ENCODE data around the gene PTGR1.

PTGR1 gene

GRCh38 chr9:111631214-111631971 is 31.9 kb upstream of the PTGR1 start, which contains the start of gene DNAJC25:
Gene DNAJC25 (plus strand): TSS chr9:111631334. CDS start chr9:111631408, 74 bp downstream.
- H3K9me3 Mint-ChIP-seq: no peaks in the 10 kb centered on the region
- peak within 1 kb of the TSS; percentile 90 for H3K27ac Mint-ChIP-seq
- peaks cover 29% of the 10 kb centered on the region for H3K4me1 Mint-ChIP-seq
- peak within 1 kb of the TSS; percentile 94 for H3K4me3 Mint-ChIP-seq
- peaks cover 21% of the 10 kb centered on the region for H3K36me3 Mint-ChIP-seq (ENCODE audit: low read depth)
- no peak for TF ChIP-seq CTCF (IDR thresholded peaks at IDR 0.05)
- DNase-seq: peak; percentile 95
- no peaks in the 10 kb centered on the region for H3K27me3 Mint-ChIP-seq (ENCODE audit: low read depth, poor library complexity)

- TF ChIP-seq CTCF (IDR thresholded peaks at IDR 0.05): no peak
- DNase-seq: no peak
- Mint-ChIP-seq H3K4me3 (peak overlapping the region; percentile 94), H3K27ac (peak overlapping the region; percentile 90), H3K27me3 (ENCODE audit: low read depth, poor library complexity) (no peaks in the 10 kb centered on the region), H3K36me3 (ENCODE audit: low read depth) (peaks cover 21% of the 10 kb centered on the region), H3K9me3 (no peaks in the 10 kb centered on the region), H3K4me1 (peaks cover 29% of the 10 kb centered on the region)
These were observed 31.4 kb upstream of the PTGR1 start for GRCh38 chr9:111630964-111631213.

- Mint-ChIP-seq H3K4me3 (peak overlapping the region; percentile 94), H3K36me3 (ENCODE audit: low read depth) (peaks cover 21% of the 10 kb centered on the region), H3K9me3 (no peaks in the 10 kb centered on the region), H3K4me1 (peaks cover 29% of the 10 kb centered on the region), H3K27ac (peak overlapping the region; percentile 90), H3K27me3 (ENCODE audit: low read depth, poor library complexity) (no peaks in the 10 kb centered on the region)
- TF ChIP-seq CTCF (IDR thresholded peaks at IDR 0.05): no peak
- peak; percentile 19 for DNase-seq
These were observed 30.9 kb upstream of the PTGR1 start for GRCh38 chr9:111630182-111630963.

- DNase-seq: no peak
- peaks cover 6% of the 10 kb centered on the region for H3K36me3 Mint-ChIP-seq (ENCODE audit: low read depth)
- TF ChIP-seq CTCF (IDR thresholded peaks at IDR 0.05): no peak
- H3K4me3 Mint-ChIP-seq: no peak overlapping the region
- H3K27ac Mint-ChIP-seq: no peak overlapping the region
- no peaks in the 10 kb centered on the region for H3K27me3 Mint-ChIP-seq (ENCODE audit: low read depth, poor library complexity)
- no peaks in the 10 kb centered on the region for H3K9me3 Mint-ChIP-seq
- H3K4me1 Mint-ChIP-seq: peaks cover 16% of the 10 kb centered on the region
These were observed 29.0 kb upstream of the PTGR1 start for GRCh38 chr9:111628411-111628810.

DNA sequence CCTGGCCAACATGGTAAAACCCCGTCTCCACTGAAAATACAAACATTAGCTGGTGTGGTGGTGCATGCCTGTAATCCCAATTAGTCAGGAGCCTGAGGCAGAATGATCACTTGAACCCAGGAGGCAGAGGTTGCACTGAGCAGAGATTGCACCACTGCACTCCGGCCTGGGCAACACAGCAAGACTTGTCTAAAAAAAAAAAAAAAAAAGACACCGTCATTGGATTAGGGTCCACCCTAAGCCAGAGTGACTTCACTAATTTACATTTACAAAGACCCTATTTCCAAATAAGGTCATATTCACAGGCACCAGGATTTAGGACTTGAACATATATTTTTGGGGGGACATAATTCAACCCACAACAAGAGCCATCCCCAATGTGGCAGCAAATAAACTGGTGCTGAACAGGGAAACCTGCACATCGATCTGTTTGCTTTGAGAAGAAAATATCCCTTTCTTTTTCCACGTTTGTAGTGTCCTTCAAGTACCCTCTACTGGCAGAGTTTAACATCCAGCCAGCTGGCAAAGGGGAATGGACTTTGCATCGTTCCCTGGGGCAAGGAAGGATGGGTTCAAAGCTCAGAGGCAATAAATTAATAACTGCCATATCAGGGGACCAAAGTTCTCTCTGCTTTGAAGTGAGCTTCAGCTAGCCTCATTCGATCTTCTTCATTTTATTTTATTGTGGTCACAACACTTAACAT is 28.0 kb upstream of the PTGR1 start:
- Mint-ChIP-seq H3K4me3 (no peak overlapping the region), H3K27ac (no peak overlapping the region), H3K9me3 (peaks cover 8% of the 10 kb centered on the region), H3K4me1 (peaks cover 6% of the 10 kb centered on the region), H3K36me3 (ENCODE audit: low read depth) (no peaks in the 10 kb centered on the region), H3K27me3 (ENCODE audit: low read depth, poor library complexity) (no peaks in the 10 kb centered on the region)
- no peak for TF ChIP-seq CTCF (IDR thresholded peaks at IDR 0.05)
- no peak for DNase-seq

Data from nephron progenitor cell (in vitro differentiated cells).